ENCODE results near the gene GABBR2.

DNA sequence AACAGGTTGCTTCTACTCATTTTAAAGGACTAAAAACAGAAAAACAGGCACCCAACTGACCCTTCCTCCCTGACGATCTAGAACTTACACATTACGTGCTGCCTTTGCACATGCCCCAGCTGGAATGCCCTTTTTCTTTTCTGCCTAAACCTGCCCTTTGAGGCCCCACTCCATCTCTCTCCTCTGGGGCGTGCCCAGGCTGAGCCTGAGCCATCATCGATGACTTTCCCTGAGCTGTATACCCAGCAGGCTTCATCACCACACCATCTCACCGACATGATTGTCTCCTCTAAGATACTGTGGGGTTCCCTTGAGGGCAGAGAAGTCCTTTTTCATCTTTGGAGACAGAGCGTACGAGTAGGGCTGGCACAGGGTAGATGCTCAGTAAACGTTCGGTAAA, 24.1 kb upstream of the GABBR2 start:
- TF ChIP-seq REST (IDR thresholded peaks at IDR 0.05; ENCODE audit: unreplicated experiment): no peak
- TF ChIP-seq, protein P1, sequence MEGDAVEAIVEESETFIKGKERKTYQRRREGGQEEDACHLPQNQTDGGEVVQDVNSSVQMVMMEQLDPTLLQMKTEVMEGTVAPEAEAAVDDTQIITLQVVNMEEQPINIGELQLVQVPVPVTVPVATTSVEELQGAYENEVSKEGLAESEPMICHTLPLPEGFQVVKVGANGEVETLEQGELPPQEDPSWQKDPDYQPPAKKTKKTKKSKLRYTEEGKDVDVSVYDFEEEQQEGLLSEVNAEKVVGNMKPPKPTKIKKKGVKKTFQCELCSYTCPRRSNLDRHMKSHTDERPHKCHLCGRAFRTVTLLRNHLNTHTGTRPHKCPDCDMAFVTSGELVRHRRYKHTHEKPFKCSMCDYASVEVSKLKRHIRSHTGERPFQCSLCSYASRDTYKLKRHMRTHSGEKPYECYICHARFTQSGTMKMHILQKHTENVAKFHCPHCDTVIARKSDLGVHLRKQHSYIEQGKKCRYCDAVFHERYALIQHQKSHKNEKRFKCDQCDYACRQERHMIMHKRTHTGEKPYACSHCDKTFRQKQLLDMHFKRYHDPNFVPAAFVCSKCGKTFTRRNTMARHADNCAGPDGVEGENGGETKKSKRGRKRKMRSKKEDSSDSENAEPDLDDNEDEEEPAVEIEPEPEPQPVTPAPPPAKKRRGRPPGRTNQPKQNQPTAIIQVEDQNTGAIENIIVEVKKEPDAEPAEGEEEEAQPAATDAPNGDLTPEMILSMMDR (conservative IDR thresholded peaks at IDR 0.05; ENCODE audit: low read depth in 2 of 2): no peak
- no peak for TF ChIP-seq EZH2 (IDR thresholded peaks at IDR 0.05; ENCODE audit: low read depth, unreplicated experiment)
- TF ChIP-seq CREB1 (CRISPR knock-in tag; IDR thresholded peaks at IDR 0.05; ENCODE audit: low read depth): no peak
- no peak for TF ChIP-seq POLR2AphosphoS5 (IDR thresholded peaks at IDR 0.05; ENCODE audit: low read depth)

Data from GM23338 (cell line).